HG02973 (cell line): ENCODE measurements around the gene LLCFC1.

Experiments used
- ATAC-seq: cut with Tn5 transposase; IDR thresholded peaks from one replicate; pipeline ENCODE4 v1.9.1; 2021; ENCODE audit warnings: moderate library complexity; ENCODE audit not compliant: unreplicated experiment

LLCFC1 gene

DNA sequence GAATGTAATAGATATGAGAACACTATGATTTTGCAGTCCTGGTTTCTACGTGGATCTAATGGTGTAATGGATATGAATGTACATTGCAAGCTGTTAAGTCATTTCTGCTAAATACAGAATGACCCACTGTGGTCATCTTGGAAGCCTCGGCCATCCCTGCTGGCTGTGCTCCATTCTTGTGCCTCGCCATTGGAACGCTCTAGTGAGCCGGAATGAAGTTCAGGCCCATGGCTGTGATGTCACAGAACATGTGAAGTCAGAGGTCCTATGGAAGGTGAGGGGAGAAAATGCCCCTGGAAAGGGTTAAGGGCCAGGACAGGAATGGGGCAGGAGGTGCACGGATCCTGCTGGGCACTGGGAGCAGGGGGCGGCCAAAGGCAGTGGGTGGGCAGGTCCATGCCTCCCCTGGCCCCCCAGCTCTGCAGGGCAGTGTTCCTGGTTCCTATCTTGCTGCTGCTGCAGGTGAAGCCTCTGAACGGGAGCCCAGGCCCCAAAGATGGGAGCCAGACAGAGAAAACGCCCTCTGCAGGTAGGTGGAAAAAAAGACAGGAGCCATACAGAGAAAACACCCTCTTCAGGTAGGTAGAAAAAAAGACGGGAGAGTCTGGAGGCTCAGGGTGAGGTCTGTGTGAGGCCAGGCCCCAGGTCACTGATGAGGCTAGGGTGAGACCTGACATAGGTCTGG lies at the start of gene LLCFC1:
TSS of gene LLCFC1 (plus strand) at position 259 of the 685 bp plus-strand sequence. CDS start at position 397, 138 bp downstream.
- ATAC-seq: no peak

GRCh38 chr7:142889816-142890215 lies 49.5 kb upstream of the LLCFC1 start:
- ATAC-seq: no peak

- no peak for ATAC-seq
Measured at GRCh38 chr7:142890874-142891485, 48.3 kb upstream of the LLCFC1 start.

DNA sequence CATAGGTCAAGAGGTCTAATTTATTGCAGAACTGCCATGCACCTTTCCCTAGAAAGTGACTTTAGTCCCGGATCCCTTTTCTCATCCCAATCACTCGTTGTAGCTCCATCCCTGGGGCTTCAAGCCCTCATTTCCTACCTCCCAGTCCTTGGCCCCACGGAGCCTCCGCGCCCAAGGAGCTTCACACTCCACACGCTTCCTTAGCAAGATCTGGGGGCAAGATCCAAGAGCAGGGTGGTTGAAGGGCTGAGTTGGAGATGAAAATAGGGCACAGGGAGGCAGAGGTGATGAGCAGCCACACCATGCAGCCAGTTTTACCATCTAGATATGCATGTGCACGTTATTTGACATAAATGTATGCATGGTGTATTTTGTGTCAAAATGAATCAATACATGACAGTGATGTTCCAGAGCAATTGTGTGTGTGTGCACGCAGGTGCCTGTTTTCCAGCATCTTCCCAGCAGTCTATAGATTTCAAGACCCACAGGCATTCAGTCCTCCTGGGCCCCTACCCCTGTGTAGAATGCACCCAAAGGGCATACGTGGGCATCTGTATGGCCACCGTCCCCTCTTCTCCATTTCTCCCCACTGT lies 47.7 kb upstream of the LLCFC1 start:
- ATAC-seq: no peak

DNA sequence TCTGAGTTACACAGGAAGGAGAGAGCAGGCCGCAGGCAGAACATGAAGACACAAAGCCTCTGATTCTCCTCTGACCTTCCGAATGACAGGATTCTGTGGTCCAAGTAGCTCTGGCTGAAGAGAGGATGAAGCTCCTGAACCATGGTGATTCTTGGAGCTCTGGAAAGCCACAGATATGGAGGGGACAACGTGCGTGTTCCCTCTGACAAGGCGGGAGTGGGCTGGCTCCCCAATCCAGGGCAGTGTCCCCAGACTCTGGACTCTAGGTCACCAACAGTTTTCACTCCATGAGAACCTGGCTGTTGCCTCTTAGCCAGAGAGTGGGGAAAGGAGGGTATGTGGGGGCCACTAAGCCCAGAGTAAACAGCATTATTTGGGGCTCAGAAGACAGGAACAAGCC lies 46.3 kb upstream of the LLCFC1 start:
- no peak for ATAC-seq

GRCh38 chr7:142894112-142894984 lies 44.9 kb upstream of the LLCFC1 start:
- ATAC-seq: no peak

DNA sequence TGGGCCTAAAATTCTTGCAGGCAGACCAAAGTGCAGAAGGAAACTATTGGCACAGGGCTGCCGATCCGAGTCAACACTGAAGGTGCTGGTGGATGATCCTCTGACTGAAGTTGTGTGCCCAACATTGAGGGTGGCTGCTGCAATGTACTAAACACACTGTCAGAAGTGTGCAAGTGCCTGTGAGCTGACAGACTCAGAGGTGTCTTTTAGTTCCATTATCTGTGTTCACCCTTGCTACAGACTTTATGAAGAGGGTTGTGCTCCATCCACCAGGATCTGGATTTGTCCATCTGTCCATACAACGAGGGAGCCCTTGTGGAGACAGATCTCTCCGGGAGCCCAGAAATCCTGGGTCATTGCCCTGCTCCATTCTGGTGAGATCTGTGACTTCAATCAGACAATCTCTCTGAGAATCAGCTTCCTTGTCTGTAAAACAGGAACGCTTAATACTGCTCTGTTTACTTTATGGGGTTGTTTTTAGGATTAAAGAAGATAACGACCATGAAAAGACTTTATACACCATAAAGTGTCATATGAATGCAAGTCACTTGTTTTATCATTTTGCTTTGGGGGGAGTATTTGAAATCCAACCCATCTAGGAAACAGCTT lies 44.2 kb upstream of the LLCFC1 start:
- no peak for ATAC-seq

DNA sequence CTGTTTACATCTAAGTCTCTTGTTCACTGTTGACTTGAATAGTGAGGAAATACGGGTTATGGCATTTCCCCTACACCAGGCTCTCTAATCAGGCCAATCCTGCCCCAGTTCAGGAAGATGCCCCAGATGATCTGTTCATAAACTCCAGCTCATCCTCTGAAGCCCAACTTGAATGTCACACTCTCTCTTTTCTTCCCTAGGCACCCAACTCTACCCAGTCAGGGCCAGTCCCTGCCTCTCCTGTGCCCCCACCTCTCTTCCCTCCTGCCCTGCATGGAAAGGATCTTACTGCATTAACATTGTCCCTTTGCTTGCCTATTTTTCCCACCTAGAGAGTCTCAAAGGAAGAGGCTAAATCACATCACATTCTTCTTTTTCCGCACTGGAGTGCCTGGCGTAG lies 43.1 kb upstream of the LLCFC1 start:
- ATAC-seq: no peak

DNA sequence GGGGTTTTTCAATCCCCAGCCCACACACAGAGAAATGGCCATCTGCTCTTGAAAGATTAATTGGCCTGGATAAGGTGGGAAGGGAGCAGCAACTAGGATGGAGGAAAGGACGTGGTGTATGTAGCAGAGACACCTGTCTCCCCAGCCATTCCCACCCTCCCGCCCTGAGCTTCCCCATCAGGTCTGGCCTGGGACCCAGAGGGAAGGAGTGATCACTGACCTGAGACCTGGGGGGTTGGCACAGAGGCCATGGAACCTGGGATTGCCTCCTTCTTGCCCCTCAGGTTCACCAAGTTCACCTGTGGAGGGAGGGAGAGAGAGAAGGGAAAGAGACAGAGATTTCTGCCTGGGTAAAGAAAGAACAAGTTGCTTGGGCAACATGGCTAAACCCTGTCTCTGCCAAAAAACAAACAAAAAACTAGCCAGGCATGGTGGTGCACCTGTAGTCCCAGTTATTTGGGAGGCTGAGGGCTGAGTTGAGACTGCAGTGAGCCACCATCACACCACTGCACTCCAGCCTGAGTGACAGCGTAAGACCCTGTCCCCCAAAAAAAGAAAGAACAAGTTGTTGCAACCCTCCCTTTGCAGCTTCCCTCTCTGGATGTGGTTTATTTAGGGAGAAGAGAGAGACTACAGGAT lies 42.4 kb upstream of the LLCFC1 start:
- ATAC-seq: no peak

DNA sequence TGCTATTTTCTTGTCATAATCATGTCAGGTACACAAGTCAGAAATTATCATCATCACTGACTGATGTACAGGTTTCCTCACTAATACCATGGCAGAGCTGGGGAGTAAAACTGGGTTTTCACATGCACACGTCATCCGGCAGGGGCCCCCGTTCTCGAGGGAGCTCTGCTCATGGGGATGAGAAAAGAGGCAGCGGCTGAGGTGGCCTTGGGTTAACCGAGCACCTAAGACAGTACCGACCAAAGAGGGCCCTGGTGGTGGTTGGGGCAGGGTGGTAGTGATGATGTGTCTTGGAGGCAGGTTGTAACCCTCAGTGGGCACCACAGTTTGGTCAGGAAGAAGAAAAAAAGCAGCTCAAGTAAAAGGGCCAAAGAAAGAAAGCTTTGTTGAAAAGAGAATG lies 41.6 kb upstream of the LLCFC1 start:
- ATAC-seq: no peak

DNA sequence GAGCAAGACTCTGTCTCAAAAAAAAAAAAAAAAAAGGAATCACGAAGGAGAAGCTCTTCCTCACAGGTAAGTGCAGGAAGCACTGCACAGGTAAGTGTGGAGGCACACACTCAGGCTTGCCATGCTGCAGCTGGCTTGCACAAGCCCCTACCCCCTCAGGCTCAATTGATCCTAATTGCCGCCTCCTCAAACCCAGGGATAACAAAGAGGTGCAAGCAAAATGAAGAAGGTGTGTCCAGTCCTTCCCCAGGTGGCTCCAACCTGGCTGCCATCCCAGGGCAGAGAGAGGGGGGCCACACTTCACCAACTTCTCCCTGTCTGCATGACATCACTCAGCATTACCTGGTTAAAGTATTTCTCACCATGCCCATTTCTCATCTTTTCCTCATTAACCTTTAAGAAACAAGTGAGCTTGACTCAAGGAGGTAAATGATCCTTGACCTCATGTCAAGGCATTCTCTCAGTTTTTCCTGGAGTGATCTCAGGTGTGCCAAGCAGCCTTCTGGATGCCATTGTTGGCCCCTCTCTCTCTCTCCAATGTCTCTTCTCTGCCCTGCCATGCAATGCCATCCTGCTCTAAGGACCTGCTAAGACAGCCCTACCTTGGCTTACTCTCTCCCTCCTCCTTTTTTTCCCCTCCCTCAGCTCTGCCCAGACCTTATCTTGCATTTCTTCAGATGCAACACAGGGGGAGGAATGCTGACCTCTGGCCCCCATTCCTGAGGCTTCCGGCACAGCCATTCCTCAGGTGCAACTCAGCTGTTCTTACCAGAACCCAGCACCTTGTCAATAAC lies 40.7 kb upstream of the LLCFC1 start:
- ATAC-seq: no peak

- no peak for ATAC-seq
Measured at GRCh38 chr7:142899661-142900060, 39.6 kb upstream of the LLCFC1 start.

DNA sequence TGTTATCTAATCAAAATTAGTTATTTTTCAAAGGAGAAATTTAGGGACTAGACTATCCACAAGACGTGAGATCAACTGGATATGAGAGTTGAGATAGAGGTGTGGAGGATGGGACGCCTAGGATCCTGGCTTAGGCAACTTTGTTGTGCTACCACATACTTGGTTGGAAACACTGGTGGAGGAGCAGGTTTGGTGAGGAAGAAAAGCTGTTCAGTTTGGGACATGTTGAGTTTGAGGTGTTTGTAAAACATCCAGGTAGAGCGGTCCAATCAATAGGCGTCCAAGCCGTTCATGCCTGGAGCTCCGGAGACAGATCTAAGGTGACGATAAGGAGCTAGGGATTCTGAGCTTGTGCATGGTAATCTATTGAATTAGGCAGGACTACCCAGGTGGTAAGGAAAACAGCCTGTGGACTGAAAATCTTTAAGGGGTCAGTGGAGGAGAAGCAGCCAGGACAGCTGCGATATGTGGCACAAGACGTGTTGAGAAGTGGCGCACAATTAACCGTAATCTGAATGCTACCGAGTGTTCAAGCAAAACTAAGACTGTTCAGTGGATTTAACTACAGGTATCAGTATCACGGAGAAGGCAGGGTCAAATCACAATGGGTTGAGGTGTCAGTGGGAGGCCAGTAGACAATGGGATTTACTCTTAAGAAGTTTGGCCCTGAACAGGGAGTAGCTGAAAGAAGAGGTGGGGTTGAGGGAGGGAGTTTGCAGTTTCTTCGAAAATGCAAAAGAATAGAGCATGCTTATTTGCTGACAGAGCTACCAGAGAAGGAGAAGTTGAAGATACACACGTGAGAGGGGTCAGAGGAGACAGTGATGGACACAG lies 37.6 kb upstream of the LLCFC1 start:
- ATAC-seq: no peak

DNA sequence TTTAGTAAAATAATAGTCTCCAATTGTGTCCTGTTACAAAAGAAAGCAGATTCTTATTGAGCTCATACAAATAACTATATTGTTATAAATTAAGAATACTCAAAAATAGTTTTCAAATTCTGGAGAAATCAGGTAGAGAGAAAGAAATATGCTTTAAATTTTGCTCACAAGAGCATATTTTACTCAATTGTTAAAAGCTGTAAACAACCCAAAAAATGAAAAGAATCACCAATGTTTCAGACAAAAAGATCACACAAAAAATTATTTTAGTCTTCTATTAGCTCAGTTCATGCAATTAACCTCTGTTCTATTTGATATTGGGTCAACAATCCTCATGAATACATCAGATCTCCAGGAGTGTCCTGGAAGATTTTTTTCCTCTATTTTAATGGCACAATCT lies 35.2 kb upstream of the LLCFC1 start:
- ATAC-seq: no peak

- ATAC-seq: no peak
Measured at GRCh38 chr7:142905759-142906158, 33.5 kb upstream of the LLCFC1 start.

DNA sequence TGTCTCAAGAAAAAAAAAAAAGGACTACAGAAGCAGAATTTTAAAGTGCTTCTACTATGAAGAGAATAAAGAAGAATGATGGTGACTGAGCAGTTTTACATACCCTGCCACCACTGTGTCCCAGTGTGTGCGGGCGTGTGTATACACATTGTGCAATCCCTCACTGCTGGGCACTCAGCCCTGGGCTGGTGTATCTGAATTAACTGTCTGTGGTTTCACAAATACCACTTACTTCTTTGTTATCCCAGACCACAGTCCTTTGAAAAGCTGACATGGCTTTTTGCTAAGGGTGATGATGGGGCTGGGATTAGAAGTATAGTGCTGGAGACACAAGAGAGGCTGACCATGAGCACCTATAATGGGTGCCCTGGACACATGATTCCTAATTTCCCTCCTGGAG lies 32.6 kb upstream of the LLCFC1 start:
- no peak for ATAC-seq

DNA sequence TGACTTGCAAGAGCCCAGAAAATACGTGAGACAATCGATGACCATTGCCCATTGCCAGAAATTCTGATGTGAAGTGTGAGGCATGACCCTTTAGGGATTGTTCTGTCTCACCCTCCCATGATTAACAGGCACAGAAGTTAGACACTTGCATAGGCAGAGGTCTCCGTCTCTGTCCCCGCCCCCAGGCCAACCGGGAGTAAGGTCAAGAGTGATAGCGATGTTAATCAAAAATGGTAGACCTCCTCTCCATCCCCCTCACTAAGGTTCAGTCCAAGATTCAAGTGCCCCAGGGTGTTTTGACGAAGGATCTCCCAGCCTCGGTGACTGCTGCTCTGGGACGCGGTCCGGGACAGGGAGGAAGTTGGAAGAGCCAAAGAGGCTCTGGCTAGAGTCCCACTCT lies 31.0 kb upstream of the LLCFC1 start:
- no peak for ATAC-seq

DNA sequence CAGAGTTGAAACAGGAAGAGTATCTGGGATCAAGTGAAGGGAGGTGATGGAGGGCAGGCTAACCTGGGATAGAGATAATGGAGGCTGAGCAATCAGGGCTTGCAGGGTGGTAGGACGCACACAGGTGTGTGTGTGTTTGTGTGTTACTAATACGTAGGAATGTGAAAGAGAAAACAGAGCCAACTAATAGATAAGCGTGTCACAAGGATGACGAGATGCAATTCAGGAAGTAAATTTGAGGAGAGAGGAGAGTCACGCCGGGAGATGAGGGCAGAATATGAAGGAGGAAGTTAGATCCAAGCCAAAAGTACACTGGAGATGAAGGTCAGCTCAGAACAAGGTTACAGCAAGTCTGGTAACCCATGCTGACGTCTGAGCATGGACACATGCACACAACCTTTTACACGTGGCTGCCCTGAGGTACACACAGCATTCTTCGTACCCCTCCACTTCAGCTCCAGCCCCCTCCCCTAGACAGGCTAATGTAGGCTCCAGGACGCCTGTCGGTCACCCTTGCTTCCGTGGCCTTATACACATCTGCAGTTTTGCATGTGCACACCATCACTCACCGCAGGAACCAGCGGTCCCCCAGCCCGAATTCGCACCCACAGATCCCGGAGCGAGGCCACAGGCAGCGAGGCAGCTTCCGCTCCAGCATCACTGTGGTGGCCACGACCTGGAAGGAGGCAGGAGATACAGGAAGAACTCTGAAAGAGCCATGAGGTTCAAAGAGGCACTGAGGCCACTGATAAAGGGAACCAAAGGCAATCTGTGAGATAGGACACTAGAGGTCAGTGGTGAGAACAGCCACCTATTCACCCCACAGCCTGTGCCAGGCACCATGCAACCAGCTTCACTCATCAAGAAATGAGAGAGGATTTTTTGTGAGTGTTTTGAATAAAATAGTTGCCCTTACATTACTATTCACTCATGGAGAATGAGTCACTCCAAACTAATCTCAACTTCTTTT lies 30.1 kb upstream of the LLCFC1 start:
- ATAC-seq: no peak
